ENCODE results near the gene C12orf43.

GRCh38 chr12:121001841-121002483 is 14.3 kb downstream of the C12orf43 start:
- TF ChIP-seq EZH2 (IDR thresholded peaks at IDR 0.05; ENCODE audit: low read length, unreplicated experiment) (no peak), EZH2phosphoT487 (IDR thresholded peaks at IDR 0.05; ENCODE audit: borderline replicate concordance, low read length) (no peak), CTCF (conservative IDR thresholded peaks at IDR 0.05; ENCODE audit: low read depth, low read length) (no peak)
